Fibroblast of lung (primary cell): ENCODE data around the gene IRF1.

Experiments
- EZH2 ChIP-seq: IDR thresholded peaks from 2 replicates; pipeline ENCODE4 v1.5.1; 2012; ENCODE audit warnings: low read length, control low read depth, mild to moderate bottlenecking; ENCODE audit errors: missing control alignments
- TF ChIP-seq, protein P1 (sequence below), 2 donors: IDR thresholded peaks in 1 of 2; conservative IDR thresholded peaks in 1 of 2; 1 replicate in 1 of 2; 2 replicates in 1 of 2; pipeline ENCODE4 v1.5.1; 2011 to 2012; ENCODE audit warnings: low read length in 2 of 2, control low read depth in 1 of 2, inconsistent platforms in 1 of 2, low read depth in 1 of 2, mild to moderate bottlenecking in 1 of 2

DNA sequence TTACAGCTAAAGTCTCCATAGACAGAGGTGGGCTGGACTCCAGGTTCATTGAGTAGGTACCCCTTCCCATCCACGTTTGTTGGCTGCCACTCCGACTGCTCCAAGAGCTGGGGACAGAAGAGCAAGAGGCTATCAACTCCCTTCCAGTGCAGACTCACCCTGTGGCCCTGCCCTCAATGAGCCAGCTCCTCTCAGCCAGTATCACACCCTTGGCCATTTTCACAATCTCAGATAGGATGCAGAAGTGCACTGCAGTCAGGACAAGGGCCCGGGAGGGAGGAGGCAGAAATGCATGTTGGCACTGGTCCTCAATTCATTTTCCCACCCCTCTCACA lies 6.2 kb downstream of the IRF1 start:
- TF ChIP-seq, protein P1, sequence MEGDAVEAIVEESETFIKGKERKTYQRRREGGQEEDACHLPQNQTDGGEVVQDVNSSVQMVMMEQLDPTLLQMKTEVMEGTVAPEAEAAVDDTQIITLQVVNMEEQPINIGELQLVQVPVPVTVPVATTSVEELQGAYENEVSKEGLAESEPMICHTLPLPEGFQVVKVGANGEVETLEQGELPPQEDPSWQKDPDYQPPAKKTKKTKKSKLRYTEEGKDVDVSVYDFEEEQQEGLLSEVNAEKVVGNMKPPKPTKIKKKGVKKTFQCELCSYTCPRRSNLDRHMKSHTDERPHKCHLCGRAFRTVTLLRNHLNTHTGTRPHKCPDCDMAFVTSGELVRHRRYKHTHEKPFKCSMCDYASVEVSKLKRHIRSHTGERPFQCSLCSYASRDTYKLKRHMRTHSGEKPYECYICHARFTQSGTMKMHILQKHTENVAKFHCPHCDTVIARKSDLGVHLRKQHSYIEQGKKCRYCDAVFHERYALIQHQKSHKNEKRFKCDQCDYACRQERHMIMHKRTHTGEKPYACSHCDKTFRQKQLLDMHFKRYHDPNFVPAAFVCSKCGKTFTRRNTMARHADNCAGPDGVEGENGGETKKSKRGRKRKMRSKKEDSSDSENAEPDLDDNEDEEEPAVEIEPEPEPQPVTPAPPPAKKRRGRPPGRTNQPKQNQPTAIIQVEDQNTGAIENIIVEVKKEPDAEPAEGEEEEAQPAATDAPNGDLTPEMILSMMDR (conservative IDR thresholded peaks at IDR 0.05 in 1 of 2, IDR thresholded peaks at IDR 0.05 in 1 of 2; ENCODE audit: low read depth in 1 of 2, low read length in 2 of 2) = no peak
- no peak for TF ChIP-seq EZH2
